Measurements from ENCODE around the gene NECTIN3.

NECTIN3 gene

DNA sequence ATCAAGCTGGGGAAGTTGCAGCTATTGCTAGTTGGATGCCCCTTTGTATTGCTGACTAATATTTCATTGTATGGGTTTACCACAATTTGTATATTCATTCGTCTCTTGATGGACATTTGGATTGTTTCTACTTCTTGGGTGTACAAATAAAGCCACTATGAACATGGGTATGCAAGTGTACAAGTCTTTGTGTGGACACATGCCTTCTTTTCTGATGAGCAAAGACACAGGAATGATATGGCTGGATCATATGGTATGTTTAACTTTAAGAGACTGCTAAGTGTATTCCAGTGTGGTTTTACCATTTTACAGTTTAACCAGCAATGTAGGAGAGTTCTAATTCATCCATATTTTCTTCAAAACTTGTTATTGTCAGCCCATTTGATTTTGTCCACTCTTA is 32.2 kb downstream of the NECTIN3 start:
- no peak overlapping the region for H2AK5ac ChIP-seq (ENCODE audit: low read length)
- no peaks in the 10 kb centered on the region for H3K9me3 ChIP-seq (ENCODE audit: insufficient read depth, low read depth, low read length)
- no peak overlapping the region for H3K4me3 ChIP-seq (ENCODE audit: low read depth, low read length)
- H4K8ac ChIP-seq (ENCODE audit: low read depth, low read length): no peak overlapping the region
- H3K14ac ChIP-seq (ENCODE audit: low read length): no peak overlapping the region
- H3K79me2 ChIP-seq (ENCODE audit: control insufficient read depth, insufficient read depth, low read length, poor library complexity): peaks cover 4% of the 10 kb centered on the region
- no peak overlapping the region for H3K18ac ChIP-seq (ENCODE audit: low read length)
- H3K27me3 ChIP-seq (ENCODE audit: insufficient read depth, low read length): no peaks in the 10 kb centered on the region
- H4K91ac ChIP-seq (ENCODE audit: low read depth, low read length): no peak overlapping the region
- H4K12ac ChIP-seq (ENCODE audit: low read depth, low read length): no peak overlapping the region
- H3K4me2 ChIP-seq (ENCODE audit: low read length): no peak overlapping the region
- H3K36me3 ChIP-seq (ENCODE audit: control insufficient read depth in 1 of 2, insufficient read depth in 2 of 2, low read length in 2 of 2): no peaks in the 10 kb centered on the region
- H3K79me1 ChIP-seq (ENCODE audit: low read length): no peaks in the 10 kb centered on the region
- no peaks in the 10 kb centered on the region for H3K4me1 ChIP-seq (ENCODE audit: control insufficient read depth in 1 of 2, insufficient read depth in 2 of 2, low read length in 2 of 2)
- H3K23ac ChIP-seq (ENCODE audit: low read length): no peak overlapping the region
- no peak overlapping the region for H2BK120ac ChIP-seq (ENCODE audit: insufficient read depth, low read length, poor library complexity)
- H3K9ac ChIP-seq (ENCODE audit: low read length): no peak overlapping the region
- DNase-seq: peak in 1 of 2 donors; percentile 52
- WGBS (ENCODE audit: extremely low coverage, insufficient coverage, insufficient read length): no CpG with 5 or more reads among the region's 1 CpG
- no peak overlapping the region for H2AFZ ChIP-seq (ENCODE audit: insufficient read depth, low read length, poor library complexity)
- H2BK12ac ChIP-seq (ENCODE audit: low read length): no peak overlapping the region
- no peak overlapping the region for H3K4ac ChIP-seq (ENCODE audit: low read depth, low read length)
- H2BK5ac ChIP-seq (ENCODE audit: low read depth, low read length, poor library complexity): no peak overlapping the region
- no peak overlapping the region for H3K27ac ChIP-seq (ENCODE audit: low read depth, low read length)

DNA sequence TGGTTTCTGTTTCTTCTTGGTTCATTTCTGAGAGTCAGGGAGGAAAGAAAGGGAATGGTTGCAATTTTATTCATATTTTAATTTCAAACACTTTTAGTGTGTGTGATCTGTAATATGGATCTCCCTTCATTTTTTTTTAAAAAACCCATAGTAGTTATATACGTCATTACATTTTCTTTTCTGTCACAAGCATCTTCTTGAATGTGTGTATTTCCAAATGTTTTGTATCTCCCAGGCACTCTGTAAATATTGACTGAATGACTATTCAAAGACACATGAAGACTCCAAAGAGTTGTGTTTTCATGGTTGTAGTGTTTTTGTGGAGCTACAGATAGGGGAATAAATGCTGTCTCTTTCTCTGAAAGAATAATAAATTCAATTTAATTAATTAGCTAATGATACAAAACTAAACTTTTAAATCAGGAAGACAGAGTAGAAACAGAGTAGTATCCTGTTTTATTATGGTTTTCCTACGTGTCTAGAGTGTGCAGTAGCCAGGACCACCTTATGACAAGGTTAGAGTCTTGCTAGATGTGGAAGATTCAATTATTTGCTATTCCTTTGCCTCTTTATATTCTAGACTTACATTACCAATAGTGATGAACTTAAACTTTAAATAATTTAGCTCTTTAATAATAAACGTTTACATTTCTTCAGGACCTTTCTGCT is 35.5 kb downstream of the NECTIN3 start:
- H3K14ac ChIP-seq (ENCODE audit: low read length): no peak overlapping the region
- H3K4me2 ChIP-seq (ENCODE audit: low read length): no peak overlapping the region
- no peak overlapping the region for H3K18ac ChIP-seq (ENCODE audit: low read length)
- H3K36me3 ChIP-seq (ENCODE audit: control insufficient read depth in 1 of 2, insufficient read depth in 2 of 2, low read length in 2 of 2): no peaks in the 10 kb centered on the region
- H3K79me1 ChIP-seq (ENCODE audit: low read length): no peaks in the 10 kb centered on the region
- peak in 1 of 2 donors; percentile 58 for DNase-seq
- H2BK120ac ChIP-seq (ENCODE audit: insufficient read depth, low read length, poor library complexity): no peak overlapping the region
- no peak overlapping the region for H3K23ac ChIP-seq (ENCODE audit: low read length)
- H3K27ac ChIP-seq (ENCODE audit: low read depth, low read length): no peak overlapping the region
- no peak overlapping the region for H2AFZ ChIP-seq (ENCODE audit: insufficient read depth, low read length, poor library complexity)
- no peak overlapping the region for H2AK5ac ChIP-seq (ENCODE audit: low read length)
- no peaks in the 10 kb centered on the region for H3K9me3 ChIP-seq (ENCODE audit: insufficient read depth, low read depth, low read length)
- H3K27me3 ChIP-seq (ENCODE audit: insufficient read depth, low read length): no peaks in the 10 kb centered on the region
- H2BK5ac ChIP-seq (ENCODE audit: low read depth, low read length, poor library complexity): no peak overlapping the region
- H2BK12ac ChIP-seq (ENCODE audit: low read length): no peak overlapping the region
- H3K4me3 ChIP-seq (ENCODE audit: low read depth, low read length): no peak overlapping the region
- no peak overlapping the region for H3K4ac ChIP-seq (ENCODE audit: low read depth, low read length)
- H3K9ac ChIP-seq (ENCODE audit: low read length): no peak overlapping the region
- H3K79me2 ChIP-seq (ENCODE audit: control insufficient read depth, insufficient read depth, low read length, poor library complexity): peaks cover 5% of the 10 kb centered on the region
- H4K8ac ChIP-seq (ENCODE audit: low read depth, low read length): no peak overlapping the region
- no peak overlapping the region for H4K12ac ChIP-seq (ENCODE audit: low read depth, low read length)
- WGBS (ENCODE audit: extremely low coverage, insufficient coverage, insufficient read length): no CpG with 5 or more reads among the region's 3 CpGs
- H4K91ac ChIP-seq (ENCODE audit: low read depth, low read length): no peak overlapping the region
- H3K4me1 ChIP-seq (ENCODE audit: control insufficient read depth in 1 of 2, insufficient read depth in 2 of 2, low read length in 2 of 2): no peaks in the 10 kb centered on the region

- no peak for DNase-seq
- Histone ChIP-seq H2BK5ac (ENCODE audit: low read depth, low read length, poor library complexity) (no peak overlapping the region), H2AFZ (ENCODE audit: insufficient read depth, low read length, poor library complexity) (no peak overlapping the region), H3K23ac (ENCODE audit: low read length) (no peak overlapping the region), H3K4me3 (ENCODE audit: low read depth, low read length) (no peak overlapping the region), H3K18ac (ENCODE audit: low read length) (no peak overlapping the region), H3K4me1 (ENCODE audit: control insufficient read depth in 1 of 2, insufficient read depth in 2 of 2, low read length in 2 of 2) (no peaks in the 10 kb centered on the region), H3K4ac (ENCODE audit: low read depth, low read length) (no peak overlapping the region), H3K27ac (ENCODE audit: low read depth, low read length) (no peak overlapping the region), H3K79me2 (ENCODE audit: control insufficient read depth, insufficient read depth, low read length, poor library complexity) (peaks cover 5% of the 10 kb centered on the region), H3K36me3 (ENCODE audit: control insufficient read depth in 1 of 2, insufficient read depth in 2 of 2, low read length in 2 of 2) (no peaks in the 10 kb centered on the region), H3K4me2 (ENCODE audit: low read length) (no peak overlapping the region), H3K9ac (ENCODE audit: low read length) (no peak overlapping the region), H3K9me3 (ENCODE audit: insufficient read depth, low read depth, low read length) (no peaks in the 10 kb centered on the region), H4K12ac (ENCODE audit: low read depth, low read length) (no peak overlapping the region), H4K8ac (ENCODE audit: low read depth, low read length) (no peak overlapping the region), H3K79me1 (ENCODE audit: low read length) (no peaks in the 10 kb centered on the region), H2BK12ac (ENCODE audit: low read length) (no peak overlapping the region), H2AK5ac (ENCODE audit: low read length) (no peak overlapping the region), H2BK120ac (ENCODE audit: insufficient read depth, low read length, poor library complexity) (no peak overlapping the region), H3K14ac (ENCODE audit: low read length) (no peak overlapping the region), H4K91ac (ENCODE audit: low read depth, low read length) (no peak overlapping the region), H3K27me3 (ENCODE audit: insufficient read depth, low read length) (no peaks in the 10 kb centered on the region)
- no CpG with 5 or more reads among the region's 2 CpGs for WGBS (ENCODE audit: extremely low coverage, insufficient coverage, insufficient read length)
Measured at GRCh38 chr3:111107662-111108035, 36.0 kb downstream of the NECTIN3 start.

DNA sequence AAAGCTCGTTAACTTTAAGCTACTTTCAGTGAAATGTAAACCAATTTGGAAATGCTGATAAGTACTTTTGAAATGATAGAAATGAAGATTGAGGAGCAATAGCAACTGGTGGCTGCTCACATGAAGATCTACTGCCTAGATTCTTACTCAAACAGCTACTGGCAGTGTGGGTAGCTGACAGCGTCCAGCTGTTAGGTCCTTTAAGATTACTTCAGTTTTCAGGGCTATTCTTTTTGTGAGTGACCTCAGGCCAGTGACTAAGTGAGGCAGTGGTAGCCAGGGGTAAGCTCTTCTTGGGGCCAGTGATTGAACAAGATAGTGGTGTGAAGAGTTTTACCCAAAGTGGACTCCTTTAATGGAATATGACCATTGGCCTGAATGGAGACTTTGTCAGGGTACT is 41.3 kb downstream of the NECTIN3 start:
- no peak overlapping the region for H4K91ac ChIP-seq (ENCODE audit: low read depth, low read length)
- no peak overlapping the region for H3K4me3 ChIP-seq (ENCODE audit: low read depth, low read length)
- peak overlapping the region; percentile 45 for H3K18ac ChIP-seq (ENCODE audit: low read length)
- peaks cover 0 to 3% of the 10 kb centered on the region in 2 experiments for H3K36me3 ChIP-seq (ENCODE audit: control insufficient read depth in 1 of 2, insufficient read depth in 2 of 2, low read length in 2 of 2)
- WGBS (ENCODE audit: extremely low coverage, insufficient coverage, insufficient read length): no CpG with 5 or more reads among the region's 2 CpGs
- peaks cover 1 to 2% of the 10 kb centered on the region in 2 experiments for H3K4me1 ChIP-seq (ENCODE audit: control insufficient read depth in 1 of 2, insufficient read depth in 2 of 2, low read length in 2 of 2)
- H4K12ac ChIP-seq (ENCODE audit: low read depth, low read length): no peak overlapping the region
- no peak overlapping the region for H3K4ac ChIP-seq (ENCODE audit: low read depth, low read length)
- H3K79me2 ChIP-seq (ENCODE audit: control insufficient read depth, insufficient read depth, low read length, poor library complexity): peaks cover 2% of the 10 kb centered on the region
- no peak overlapping the region for H2BK12ac ChIP-seq (ENCODE audit: low read length)
- peak; percentile 64 to 74 for DNase-seq
- H3K4me2 ChIP-seq (ENCODE audit: low read length): no peak overlapping the region
- H3K9me3 ChIP-seq (ENCODE audit: insufficient read depth, low read depth, low read length): no peaks in the 10 kb centered on the region
- H3K23ac ChIP-seq (ENCODE audit: low read length): no peak overlapping the region
- H3K27me3 ChIP-seq (ENCODE audit: insufficient read depth, low read length): no peaks in the 10 kb centered on the region
- H3K9ac ChIP-seq (ENCODE audit: low read length): no peak overlapping the region
- H3K14ac ChIP-seq (ENCODE audit: low read length): no peak overlapping the region
- no peak overlapping the region for H2AK5ac ChIP-seq (ENCODE audit: low read length)
- H2BK5ac ChIP-seq (ENCODE audit: low read depth, low read length, poor library complexity): no peak overlapping the region
- H2AFZ ChIP-seq (ENCODE audit: insufficient read depth, low read length, poor library complexity): no peak overlapping the region
- H2BK120ac ChIP-seq (ENCODE audit: insufficient read depth, low read length, poor library complexity): no peak overlapping the region
- no peaks in the 10 kb centered on the region for H3K79me1 ChIP-seq (ENCODE audit: low read length)
- no peak overlapping the region for H3K27ac ChIP-seq (ENCODE audit: low read depth, low read length)
- no peak overlapping the region for H4K8ac ChIP-seq (ENCODE audit: low read depth, low read length)
